Nephron progenitor cell (in vitro differentiated cells): Measurements from ENCODE around the gene MAPKAP1.

Experiments
- DNase-seq: peaks from one replicate; pipeline ENCODE4 v3.0.0; 2021
- H3K27ac Mint-ChIP-seq: 2 replicates; pipeline ENCODE4 v1.8.0; 2021; ENCODE audit warnings: mild to moderate bottlenecking, moderate library complexity, mixed read lengths
- H3K27me3 Mint-ChIP-seq: 2 replicates; pipeline ENCODE4 v1.8.0; 2021; ENCODE audit warnings: mild to moderate bottlenecking, low read depth, mixed read lengths; ENCODE audit not compliant: poor library complexity
- H3K36me3 Mint-ChIP-seq: 2 replicates; pipeline ENCODE4 v1.8.0; 2021; ENCODE audit warnings: low read depth, mixed read lengths
- H3K4me1 Mint-ChIP-seq: 2 replicates; pipeline ENCODE4 v1.8.0; 2021; ENCODE audit warnings: mixed read lengths
- H3K4me3 Mint-ChIP-seq: 2 replicates; pipeline ENCODE4 v1.8.0; 2021; ENCODE audit warnings: mild to moderate bottlenecking, moderate library complexity, mixed read lengths
- H3K9me3 Mint-ChIP-seq: 2 replicates; pipeline ENCODE4 v1.8.0; 2021; ENCODE audit warnings: mild to moderate bottlenecking, moderate library complexity, mixed read lengths
- TF ChIP-seq, protein P1 (sequence below): fragments of 200-600 bp; sonication (generic); IDR thresholded peaks from 2 replicates; pipeline ENCODE4 v1.5.0; 2021; ENCODE audit warnings: antibody characterized with exemption

Gene MAPKAP1

GRCh38 chr9:125549039-125549438, 158.0 kb downstream of the MAPKAP1 start:
- H3K27me3 Mint-ChIP-seq: no peaks in the 10 kb centered on the region
- TF ChIP-seq, protein P1, sequence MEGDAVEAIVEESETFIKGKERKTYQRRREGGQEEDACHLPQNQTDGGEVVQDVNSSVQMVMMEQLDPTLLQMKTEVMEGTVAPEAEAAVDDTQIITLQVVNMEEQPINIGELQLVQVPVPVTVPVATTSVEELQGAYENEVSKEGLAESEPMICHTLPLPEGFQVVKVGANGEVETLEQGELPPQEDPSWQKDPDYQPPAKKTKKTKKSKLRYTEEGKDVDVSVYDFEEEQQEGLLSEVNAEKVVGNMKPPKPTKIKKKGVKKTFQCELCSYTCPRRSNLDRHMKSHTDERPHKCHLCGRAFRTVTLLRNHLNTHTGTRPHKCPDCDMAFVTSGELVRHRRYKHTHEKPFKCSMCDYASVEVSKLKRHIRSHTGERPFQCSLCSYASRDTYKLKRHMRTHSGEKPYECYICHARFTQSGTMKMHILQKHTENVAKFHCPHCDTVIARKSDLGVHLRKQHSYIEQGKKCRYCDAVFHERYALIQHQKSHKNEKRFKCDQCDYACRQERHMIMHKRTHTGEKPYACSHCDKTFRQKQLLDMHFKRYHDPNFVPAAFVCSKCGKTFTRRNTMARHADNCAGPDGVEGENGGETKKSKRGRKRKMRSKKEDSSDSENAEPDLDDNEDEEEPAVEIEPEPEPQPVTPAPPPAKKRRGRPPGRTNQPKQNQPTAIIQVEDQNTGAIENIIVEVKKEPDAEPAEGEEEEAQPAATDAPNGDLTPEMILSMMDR: no peak
- no peaks in the 10 kb centered on the region for H3K9me3 Mint-ChIP-seq
- H3K4me1 Mint-ChIP-seq: peaks cover 19% of the 10 kb centered on the region
- no peak overlapping the region for H3K27ac Mint-ChIP-seq
- H3K4me3 Mint-ChIP-seq: no peak overlapping the region
- peaks cover 2% of the 10 kb centered on the region for H3K36me3 Mint-ChIP-seq
- DNase-seq: no peak

- H3K4me3 Mint-ChIP-seq: no peak overlapping the region
- H3K27me3 Mint-ChIP-seq: no peaks in the 10 kb centered on the region
- no peaks in the 10 kb centered on the region for H3K36me3 Mint-ChIP-seq
- no peaks in the 10 kb centered on the region for H3K9me3 Mint-ChIP-seq
- DNase-seq: no peak
- H3K27ac Mint-ChIP-seq: no peak overlapping the region
- TF ChIP-seq, protein P1: no peak
- peaks cover 16% of the 10 kb centered on the region for H3K4me1 Mint-ChIP-seq
These were observed 158.9 kb downstream of the MAPKAP1 start for GRCh38 chr9:125548141-125548540.

DNA sequence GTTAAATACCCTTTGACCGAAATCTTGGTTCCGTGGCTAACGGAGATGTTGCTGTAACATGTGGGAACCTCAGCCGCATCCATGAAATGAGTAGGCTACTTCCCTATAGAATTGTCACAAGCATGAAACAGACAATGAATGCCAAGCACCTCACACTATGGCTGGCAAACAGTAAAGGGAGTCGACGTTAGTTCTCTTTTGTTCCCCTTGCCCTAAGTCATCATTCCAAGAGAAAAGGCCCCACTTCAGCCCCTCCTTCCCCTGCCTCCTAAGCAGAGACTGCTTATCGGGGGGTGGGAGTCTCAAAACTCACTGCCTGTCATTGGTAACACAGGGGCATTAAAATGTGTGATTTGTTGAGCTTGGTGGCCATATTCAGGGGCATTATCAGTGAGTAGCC, 159.6 kb downstream of the MAPKAP1 start:
- peaks cover 16% of the 10 kb centered on the region for H3K4me1 Mint-ChIP-seq

DNA sequence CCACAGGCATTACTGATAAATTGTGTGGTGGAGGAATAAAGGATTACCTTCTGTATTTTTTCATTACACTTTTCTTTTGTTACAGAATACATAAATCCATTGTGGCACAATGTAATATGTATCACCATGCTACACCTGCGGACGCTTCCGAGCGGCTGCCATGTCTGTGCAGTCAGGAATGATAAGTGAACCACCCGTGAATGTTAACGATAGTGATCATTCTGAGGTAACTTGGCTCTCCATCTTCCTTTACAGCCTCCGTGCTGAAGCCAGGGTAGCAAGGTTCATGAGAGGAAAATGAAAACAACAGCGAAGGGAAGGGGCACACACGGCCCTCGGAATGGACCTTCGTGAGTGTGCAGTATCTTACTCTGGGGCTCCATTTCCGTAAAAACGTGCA, 161.2 kb downstream of the MAPKAP1 start:
- TF ChIP-seq, protein P1: no peak
- Mint-ChIP-seq H3K4me1 (peaks cover 16% of the 10 kb centered on the region), H3K4me3 (no peak overlapping the region), H3K36me3 (peaks cover 17% of the 10 kb centered on the region), H3K27ac (no peak overlapping the region), H3K27me3 (no peaks in the 10 kb centered on the region), H3K9me3 (no peaks in the 10 kb centered on the region)
- DNase-seq: no peak

More for the DNA sequence above, 159.6 kb downstream of the MAPKAP1 start:
- Mint-ChIP-seq H3K27me3 (no peaks in the 10 kb centered on the region), H3K27ac (peak overlapping the region; percentile 50), H3K9me3 (no peaks in the 10 kb centered on the region), H3K36me3 (peaks cover 6% of the 10 kb centered on the region), H3K4me3 (no peak overlapping the region)
- no peak for DNase-seq
- TF ChIP-seq, protein P1: no peak

- Mint-ChIP-seq H3K27me3 (no peaks in the 10 kb centered on the region), H3K9me3 (no peaks in the 10 kb centered on the region), H3K36me3 (peaks cover 18% of the 10 kb centered on the region), H3K27ac (peak overlapping the region; percentile 82), H3K4me1 (peaks cover 16% of the 10 kb centered on the region), H3K4me3 (no peak overlapping the region)
- DNase-seq: no peak
- TF ChIP-seq, protein P1: no peak
These were observed 161.9 kb downstream of the MAPKAP1 start for GRCh38 chr9:125544988-125545651.

DNA sequence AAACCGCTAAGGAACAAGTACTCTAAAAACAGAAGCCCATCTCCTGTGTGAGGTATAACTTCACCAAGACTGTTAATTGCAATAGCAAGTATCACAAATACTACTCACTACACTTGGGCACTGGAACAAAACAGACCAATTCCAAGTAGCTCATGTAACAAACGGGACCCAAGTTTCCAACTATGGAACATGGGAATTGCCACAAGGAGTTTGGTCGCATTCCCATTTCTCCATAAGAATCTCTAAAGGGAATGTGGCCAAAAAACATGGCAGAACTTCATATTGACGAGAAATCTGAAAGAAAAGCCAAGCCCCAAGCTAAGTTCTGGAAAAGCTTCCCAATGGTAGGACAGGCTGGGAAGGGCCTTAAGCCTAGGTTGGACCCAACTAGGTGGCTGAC, 162.5 kb downstream of the MAPKAP1 start:
- TF ChIP-seq, protein P1: no peak
- H3K27me3 Mint-ChIP-seq: no peaks in the 10 kb centered on the region
- H3K27ac Mint-ChIP-seq: no peak overlapping the region
- peaks cover 18% of the 10 kb centered on the region for H3K36me3 Mint-ChIP-seq
- H3K9me3 Mint-ChIP-seq: no peaks in the 10 kb centered on the region
- DNase-seq: no peak
- H3K4me1 Mint-ChIP-seq: peaks cover 16% of the 10 kb centered on the region
- no peak overlapping the region for H3K4me3 Mint-ChIP-seq
